ENCODE results near the gene ANKRD33B. TPM values are rescaled to one million over a fixed set of nuclear protein-coding genes. Genes with fewer than 3 reads are reported as not detected.

The ANKRD33B gene
- total and polyA plus RNA-seq, 2 experiments from 2014 or later, result 0.71 to 1.5 TPM

DNA sequence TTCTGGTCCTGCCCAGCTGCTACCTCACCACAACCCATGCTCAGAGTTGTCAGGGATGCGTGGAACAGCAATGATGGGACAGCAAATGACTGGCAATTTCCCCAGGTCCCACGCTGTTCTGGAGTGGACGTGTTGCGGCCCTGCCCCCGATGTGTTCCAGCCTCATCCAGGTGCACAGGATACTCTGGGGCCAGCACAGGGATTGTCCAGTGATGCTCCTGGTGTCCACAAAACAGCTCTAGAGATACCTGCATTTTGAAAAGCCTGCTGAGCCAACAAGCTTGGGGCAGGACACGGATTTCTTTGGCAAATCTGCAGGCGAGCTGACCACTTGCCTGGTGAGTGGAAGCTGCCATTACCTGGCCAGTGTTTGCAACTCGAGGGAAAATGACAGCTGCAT, 88.7 kb downstream of the ANKRD33B start:
- 77 to 80% methylated on average over 8 of the region's 8 CpGs for WGBS, 2 experiments (ENCODE audit: low coverage in 1 of 2, low lambda C conversion rate in 2 of 2, missing lambda C conversion rate in 2 of 2)
- Histone ChIP-seq H3K4me1 (ENCODE audit: insufficient read depth) (0 out of 2 replicates have a peak, but pooled peaks cover 3% of the 10 kb centered on the region), H3F3A (ENCODE audit: insufficient read depth) (no peaks in the 10 kb centered on the region), H4K20me1 (ENCODE audit: insufficient read depth) (no peaks in the 10 kb centered on the region), H3K27ac (no peak overlapping the region), H3K9me3 (ENCODE audit: low read depth) (no peaks in the 10 kb centered on the region), H3K9me2 (ENCODE audit: insufficient read depth) (no peaks in the 10 kb centered on the region), H3K36me3 (ENCODE audit: low read depth) (no peaks in the 10 kb centered on the region), H2AFZ (no peak overlapping the region), H3K79me2 (ENCODE audit: insufficient read depth) (no peaks in the 10 kb centered on the region), H3K4me3 (no peak overlapping the region), H3K4me2 (ENCODE audit: unreplicated experiment) (no peak overlapping the region), H3K9ac (no peak overlapping the region), H3K27me3 (replicated peaks; ENCODE audit: insufficient read depth) (no peaks in the 10 kb centered on the region)
- no peak for DNase-seq
- in situ Hi-C loops (cut with MboI), result no loop called here
- TF ChIP-seq EZH2phosphoT487 (IDR thresholded peaks at IDR 0.05; ENCODE audit: insufficient read depth, low read depth) (no peak), EZH2 (IDR thresholded peaks at IDR 0.05; ENCODE audit: insufficient read depth, poor library complexity, severe bottlenecking) (no peak)

DNA sequence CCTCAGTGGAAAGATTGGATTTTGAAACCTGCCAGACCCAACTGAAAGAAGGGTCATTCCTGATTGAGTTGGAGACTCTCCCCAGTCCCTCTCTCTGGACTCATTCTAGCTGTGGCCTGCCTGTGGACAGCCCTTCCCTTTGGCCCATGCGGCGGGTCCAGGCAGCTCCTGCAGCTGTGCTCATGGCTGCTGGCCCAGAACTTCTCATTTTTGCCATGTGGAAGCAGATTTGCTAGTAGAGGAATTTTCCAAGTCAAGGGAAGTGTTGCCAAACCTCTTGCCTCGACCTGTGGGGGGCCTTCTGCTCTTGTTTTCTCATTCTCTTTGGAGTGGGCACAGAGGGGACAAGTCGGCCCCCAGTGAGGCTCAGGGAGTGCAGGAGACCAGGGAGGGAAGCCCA, 89.2 kb downstream of the ANKRD33B start:
- Histone ChIP-seq H3K79me2 (ENCODE audit: insufficient read depth) (no peaks in the 10 kb centered on the region), H2AFZ (no peak overlapping the region), H3K36me3 (ENCODE audit: low read depth) (no peaks in the 10 kb centered on the region), H3K9me2 (ENCODE audit: insufficient read depth) (no peaks in the 10 kb centered on the region), H3K9me3 (ENCODE audit: low read depth) (no peaks in the 10 kb centered on the region), H4K20me1 (ENCODE audit: insufficient read depth) (no peaks in the 10 kb centered on the region), H3K27ac (no peak overlapping the region), H3K4me3 (no peak overlapping the region), H3K4me2 (ENCODE audit: unreplicated experiment) (no peak overlapping the region), H3K4me1 (ENCODE audit: insufficient read depth) (0 out of 2 replicates have a peak, but pooled peaks cover 3% of the 10 kb centered on the region), H3K27me3 (replicated peaks; ENCODE audit: insufficient read depth) (no peaks in the 10 kb centered on the region), H3K9ac (no peak overlapping the region), H3F3A (ENCODE audit: insufficient read depth) (no peaks in the 10 kb centered on the region)
- TF ChIP-seq EZH2 (IDR thresholded peaks at IDR 0.05; ENCODE audit: insufficient read depth, poor library complexity, severe bottlenecking), result no peak
- TF ChIP-seq EZH2phosphoT487 (IDR thresholded peaks at IDR 0.05; ENCODE audit: insufficient read depth, low read depth), result no peak
- in situ Hi-C loops (cut with MboI), result no loop called here
- no peak for DNase-seq
- WGBS, 2 experiments (ENCODE audit: low coverage in 1 of 2, low lambda C conversion rate in 2 of 2, missing lambda C conversion rate in 2 of 2), result 21 to 30% methylated on average over 4 of the region's 4 CpGs

- Histone ChIP-seq H3K4me1 (ENCODE audit: insufficient read depth) (0 out of 2 replicates have a peak, but pooled peaks cover 3% of the 10 kb centered on the region), H3K36me3 (ENCODE audit: low read depth) (no peaks in the 10 kb centered on the region), H3K4me3 (no peak overlapping the region), H3K9me3 (ENCODE audit: low read depth) (no peaks in the 10 kb centered on the region), H3K79me2 (ENCODE audit: insufficient read depth) (no peaks in the 10 kb centered on the region), H3K27ac (no peak overlapping the region), H3K9ac (no peak overlapping the region), H3F3A (ENCODE audit: insufficient read depth) (no peaks in the 10 kb centered on the region), H3K4me2 (ENCODE audit: unreplicated experiment) (no peak overlapping the region), H3K9me2 (ENCODE audit: insufficient read depth) (no peaks in the 10 kb centered on the region), H2AFZ (no peak overlapping the region), H3K27me3 (replicated peaks; ENCODE audit: insufficient read depth) (no peaks in the 10 kb centered on the region), H4K20me1 (ENCODE audit: insufficient read depth) (no peaks in the 10 kb centered on the region; the same call in 1 of the 2 replicates)
- no peak for DNase-seq
- in situ Hi-C loops (cut with MboI), result no loop called here
- no peak for TF ChIP-seq EZH2 (IDR thresholded peaks at IDR 0.05; ENCODE audit: insufficient read depth, poor library complexity, severe bottlenecking)
- no peak for TF ChIP-seq EZH2phosphoT487 (IDR thresholded peaks at IDR 0.05; ENCODE audit: insufficient read depth, low read depth)
- WGBS, 2 experiments (ENCODE audit: low coverage in 1 of 2, low lambda C conversion rate in 2 of 2, missing lambda C conversion rate in 2 of 2), result 63 to 66% methylated on average over 12 of the region's 12 CpGs
Measured at GRCh38 chr5:10653751-10654400, 90.0 kb downstream of the ANKRD33B start.

- Histone ChIP-seq H3K27me3 (replicated peaks; ENCODE audit: insufficient read depth) (no peaks in the 10 kb centered on the region), H3K9ac (no peak overlapping the region), H2AFZ (no peak overlapping the region), H3K9me3 (ENCODE audit: low read depth) (no peaks in the 10 kb centered on the region), H3K36me3 (ENCODE audit: low read depth) (no peaks in the 10 kb centered on the region), H3K27ac (no peak overlapping the region), H3K4me1 (ENCODE audit: insufficient read depth) (0 out of 2 replicates have a peak, but pooled peaks cover 3% of the 10 kb centered on the region), H3K4me3 (no peak overlapping the region), H3K79me2 (ENCODE audit: insufficient read depth) (no peaks in the 10 kb centered on the region), H4K20me1 (ENCODE audit: insufficient read depth) (no peaks in the 10 kb centered on the region; the same call in 1 of the 2 replicates), H3K9me2 (ENCODE audit: insufficient read depth) (no peaks in the 10 kb centered on the region), H3K4me2 (ENCODE audit: unreplicated experiment) (no peak overlapping the region), H3F3A (ENCODE audit: insufficient read depth) (no peaks in the 10 kb centered on the region)
- 94 to 96% methylated on average over 13 of the region's 13 CpGs for WGBS, 2 experiments (ENCODE audit: low coverage in 1 of 2, low lambda C conversion rate in 2 of 2, missing lambda C conversion rate in 2 of 2)
- TF ChIP-seq EZH2phosphoT487 (IDR thresholded peaks at IDR 0.05; ENCODE audit: insufficient read depth, low read depth), result no peak
- TF ChIP-seq EZH2 (IDR thresholded peaks at IDR 0.05; ENCODE audit: insufficient read depth, poor library complexity, severe bottlenecking), result no peak
- DNase-seq, result no peak
- in situ Hi-C loops (cut with MboI), result no loop called here
Measured at GRCh38 chr5:10654566-10654965, 90.7 kb downstream of the ANKRD33B start.
